IPS DF 4.7 (cell line): Measurements from ENCODE around the gene PTPN11.

Experiments
- DNase-seq: peaks from one replicate; pipeline ENCODE4 v3.0.0-alpha.2; 2013; ENCODE audit warnings: low spot score; ENCODE audit errors: extremely low read depth

The PTPN11 gene

GRCh38 chr12:112538740-112539139 lies 120.0 kb downstream of the PTPN11 start:
- DNase-seq: no peak

- DNase-seq: no peak
These were observed 120.5 kb downstream of the PTPN11 start for GRCh38 chr12:112539221-112539620.

- DNase-seq: no peak
These were observed 121.3 kb downstream of the PTPN11 start for GRCh38 chr12:112540021-112540420.

GRCh38 chr12:112543751-112544150 lies 125.0 kb downstream of the PTPN11 start:
- no peak for DNase-seq

- no peak for DNase-seq
These were observed 127.6 kb downstream of the PTPN11 start for GRCh38 chr12:112546339-112546738.

GRCh38 chr12:112546996-112547395 lies 128.2 kb downstream of the PTPN11 start:
- no peak for DNase-seq

- DNase-seq: no peak
These were observed 130.3 kb downstream of the PTPN11 start for GRCh38 chr12:112549031-112549430.

- DNase-seq: no peak
These were observed 132.9 kb downstream of the PTPN11 start for GRCh38 chr12:112551681-112552080.

GRCh38 chr12:112555621-112556233 lies 137.0 kb downstream of the PTPN11 start:
- DNase-seq: no peak

- no peak for DNase-seq
These were observed 139.3 kb downstream of the PTPN11 start for GRCh38 chr12:112557951-112558630.
